Activated CD8-positive, alpha-beta memory T cell treated with anti-CD3 and anti-CD28 coated beads for 1 hour (primary cell): Measurements from ENCODE around the gene TSC22D3.

Experiments
- DNase-seq, 2 donors: peaks; one replicate each; pipeline ENCODE4 v3.0.0-alpha.2; 2020; ENCODE audit warnings: low read depth in 1 of 2; ENCODE audit errors: extremely low read depth in 1 of 2

Gene TSC22D3

GRCh38 chrX:107760304-107761077 is 15.1 kb downstream of the TSC22D3 start:
- no peak for DNase-seq

DNA sequence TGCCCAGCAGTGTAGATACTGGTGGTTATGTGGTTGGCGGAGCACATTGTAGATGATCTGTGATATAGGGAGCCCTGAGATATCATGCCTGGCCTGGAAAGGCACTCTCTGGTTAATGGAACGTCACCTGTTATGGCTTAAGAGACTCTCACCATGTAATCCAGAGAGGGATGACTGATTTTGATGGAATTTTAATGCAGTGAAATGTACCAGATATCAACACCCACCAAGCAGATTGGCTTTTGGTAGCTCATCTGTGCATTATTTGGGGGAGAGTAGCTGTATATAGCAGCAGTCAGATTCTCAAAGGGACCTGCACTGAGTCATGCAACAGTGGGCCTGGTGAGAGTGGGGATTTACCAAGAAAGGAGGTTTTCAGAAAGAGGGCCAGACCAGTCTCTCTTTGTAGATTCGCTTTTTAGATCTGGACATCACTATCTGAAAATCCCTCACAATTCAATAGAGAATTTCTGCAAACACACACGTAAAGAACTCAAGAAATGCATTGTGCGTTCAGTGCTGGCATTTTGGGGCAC is 17.3 kb downstream of the TSC22D3 start:
- no peak for DNase-seq

DNA sequence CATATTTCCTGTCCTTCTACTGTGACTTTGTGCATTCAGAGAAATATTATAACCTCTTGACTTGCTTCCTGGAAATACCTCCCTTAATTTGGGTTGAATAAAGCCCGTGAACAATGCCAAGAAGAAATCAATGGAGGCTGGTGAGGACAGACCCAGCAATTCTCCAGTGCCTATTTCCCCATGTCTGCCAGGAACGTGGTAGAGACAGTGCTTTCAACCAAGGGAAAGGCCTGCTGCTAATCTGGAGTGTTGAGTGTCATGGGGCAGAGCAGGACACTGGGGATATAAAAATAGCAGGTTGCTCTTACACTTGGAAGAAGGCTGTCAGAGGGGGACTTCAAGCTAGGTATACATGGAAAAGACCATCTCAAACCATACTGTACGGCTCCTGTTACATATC is 19.9 kb downstream of the TSC22D3 start:
- DNase-seq, result no peak

DNA sequence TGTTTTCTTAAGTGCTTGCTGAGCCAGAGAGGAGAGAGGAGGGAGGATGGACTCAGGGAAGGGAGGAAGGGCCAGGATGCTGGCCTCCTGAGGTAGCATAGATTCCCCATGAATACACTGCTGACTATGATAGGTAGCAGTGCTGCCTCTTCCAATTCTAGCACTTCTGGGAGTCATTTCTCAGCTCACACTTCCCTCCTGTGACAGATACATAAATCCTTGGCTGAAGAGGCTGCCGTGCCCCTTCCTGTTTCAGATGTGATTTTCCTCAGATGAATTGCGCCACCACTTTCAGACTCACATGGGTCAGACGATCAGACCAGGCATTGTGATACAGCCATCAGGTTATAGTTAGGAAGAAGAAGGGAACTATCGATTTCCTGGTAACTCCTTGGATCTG is 22.4 kb downstream of the TSC22D3 start:
- no peak for DNase-seq

GRCh38 chrX:107752714-107753113 is 22.9 kb downstream of the TSC22D3 start:
- DNase-seq, result no peak

- DNase-seq, result no peak
Observed at GRCh38 chrX:107752043-107752442, 23.5 kb downstream of the TSC22D3 start.

- no peak for DNase-seq
Observed at GRCh38 chrX:107750861-107751445, 24.6 kb downstream of the TSC22D3 start.

- no peak for DNase-seq
Observed at GRCh38 chrX:107750263-107750662, 25.3 kb downstream of the TSC22D3 start.

DNA sequence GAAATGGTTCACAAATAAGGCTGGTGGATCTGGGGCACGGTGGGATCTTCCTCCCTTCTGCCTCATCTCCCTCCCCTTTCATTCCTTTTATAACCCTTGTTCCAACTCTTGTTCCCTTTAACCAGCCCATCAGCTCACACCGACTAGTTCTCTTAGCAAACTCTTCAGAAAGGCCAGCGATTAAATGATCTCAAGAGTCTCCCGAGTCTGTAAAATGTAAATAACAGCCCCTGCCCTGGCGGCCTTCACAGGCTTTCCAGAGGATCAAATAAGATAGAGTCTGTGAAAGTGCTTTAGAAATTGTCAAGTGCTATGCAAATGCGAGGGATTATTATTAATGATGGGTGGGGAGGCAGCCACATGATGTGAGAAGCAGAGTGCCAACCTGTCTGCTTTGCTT is 27.1 kb downstream of the TSC22D3 start:
- DNase-seq, result no peak

DNA sequence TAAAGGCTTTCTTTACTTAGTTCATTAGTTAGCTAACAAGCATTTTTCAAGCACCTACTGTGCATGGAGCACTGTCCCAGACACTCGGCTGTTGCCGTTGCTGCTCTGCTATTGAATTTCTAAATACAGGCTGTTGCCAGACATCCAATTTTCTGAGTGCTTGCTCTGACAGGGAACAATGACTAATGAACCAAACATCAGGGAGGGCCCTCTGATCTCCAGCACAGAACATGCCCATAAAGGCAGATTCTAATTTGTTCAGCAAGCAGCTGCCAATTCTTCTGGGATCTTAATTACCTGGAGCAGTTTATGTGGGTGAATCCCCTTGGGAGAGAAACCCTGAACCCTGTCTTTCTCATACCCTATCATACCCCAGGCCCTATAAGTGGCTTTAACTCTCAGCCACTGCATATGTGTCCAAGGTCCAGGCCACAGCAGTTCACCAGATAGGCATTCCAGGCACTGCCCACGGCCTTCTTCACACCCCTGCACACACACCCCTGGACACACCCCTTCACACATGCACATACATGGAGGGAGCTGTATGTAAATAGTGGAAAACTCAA is 27.9 kb downstream of the TSC22D3 start:
- no peak for DNase-seq

DNA sequence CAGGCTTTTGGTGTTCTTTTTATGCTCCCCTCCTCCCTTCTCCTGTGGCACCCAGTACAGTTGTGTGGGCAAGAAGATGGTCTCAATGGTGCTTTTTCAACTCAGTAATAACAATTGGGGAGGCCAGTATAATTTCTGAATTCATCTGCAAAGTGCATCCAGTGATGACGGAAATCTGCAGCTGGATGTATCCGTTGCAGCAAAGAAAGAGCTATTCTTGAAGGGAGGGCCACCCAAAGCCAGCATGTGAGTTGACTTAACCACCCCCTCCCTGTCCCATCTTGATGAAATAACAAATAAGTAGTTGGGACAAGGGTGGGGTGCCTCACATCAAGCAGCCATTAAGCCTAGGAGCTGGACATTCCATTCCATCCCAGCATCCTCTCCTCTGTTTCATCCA is 30.7 kb downstream of the TSC22D3 start:
- DNase-seq, result no peak

DNA sequence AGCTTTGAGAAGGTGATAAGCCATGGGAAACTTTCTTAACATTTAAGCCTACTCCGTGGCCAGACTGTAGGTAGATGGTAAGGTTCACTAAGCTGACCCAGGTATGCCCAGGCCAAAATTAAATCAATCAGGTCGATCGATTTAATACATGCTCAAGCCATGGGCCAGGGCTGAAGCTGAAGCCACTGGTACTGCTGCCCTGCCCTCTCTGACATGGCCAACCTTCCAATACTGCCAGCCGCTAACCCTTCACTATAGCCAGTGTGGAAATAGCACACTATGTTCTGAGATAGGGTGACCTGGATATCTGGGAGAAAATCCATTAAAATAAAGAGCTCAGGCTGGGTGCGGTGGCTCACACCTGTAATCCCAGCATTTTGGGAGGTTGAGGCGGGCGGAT is 31.6 kb downstream of the TSC22D3 start:
- DNase-seq, result no peak

DNA sequence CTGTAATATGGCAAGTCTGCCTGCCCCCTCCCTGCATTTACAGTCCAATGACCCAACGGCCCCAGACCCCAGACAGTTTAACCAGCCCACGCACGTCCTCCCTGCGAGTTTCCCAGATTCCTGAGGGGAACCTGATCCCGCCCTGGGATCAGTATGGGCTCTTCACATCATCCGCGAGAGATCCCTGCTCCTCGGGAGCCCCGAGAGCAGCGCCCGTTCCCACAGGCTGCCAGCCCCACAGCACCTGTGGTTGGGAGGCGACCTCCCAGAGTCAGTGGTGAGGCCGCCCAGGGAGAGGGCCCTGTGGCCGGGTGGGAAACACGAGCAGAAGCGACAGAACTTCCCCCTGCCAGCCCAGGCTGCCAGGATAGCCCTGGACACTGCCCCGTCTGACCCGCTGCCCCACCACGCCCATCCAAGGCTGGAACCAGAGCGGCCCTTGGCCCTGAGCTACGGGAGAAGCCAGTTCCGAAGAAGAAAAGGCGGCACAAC is 32.8 kb downstream of the TSC22D3 start:
- no peak for DNase-seq

DNA sequence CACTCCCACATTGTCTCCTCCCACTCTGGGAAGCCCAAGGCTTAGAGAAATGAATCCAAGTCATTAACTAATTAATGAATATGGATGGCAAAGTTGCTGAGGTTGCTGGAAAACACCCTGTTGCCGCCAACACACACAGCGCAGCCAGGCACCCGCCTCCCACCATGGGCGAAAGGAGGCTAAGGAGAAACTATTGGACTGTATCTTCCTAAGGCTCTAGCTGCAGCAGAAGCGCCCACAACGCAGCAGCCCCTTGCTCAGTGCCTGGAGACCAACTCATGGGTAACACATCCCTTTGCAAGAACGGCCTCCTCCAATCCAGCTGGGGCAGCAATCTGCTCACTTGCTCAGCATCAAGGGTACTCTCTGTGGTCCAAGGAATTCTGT is 34.2 kb downstream of the TSC22D3 start:
- DNase-seq, result no peak

DNA sequence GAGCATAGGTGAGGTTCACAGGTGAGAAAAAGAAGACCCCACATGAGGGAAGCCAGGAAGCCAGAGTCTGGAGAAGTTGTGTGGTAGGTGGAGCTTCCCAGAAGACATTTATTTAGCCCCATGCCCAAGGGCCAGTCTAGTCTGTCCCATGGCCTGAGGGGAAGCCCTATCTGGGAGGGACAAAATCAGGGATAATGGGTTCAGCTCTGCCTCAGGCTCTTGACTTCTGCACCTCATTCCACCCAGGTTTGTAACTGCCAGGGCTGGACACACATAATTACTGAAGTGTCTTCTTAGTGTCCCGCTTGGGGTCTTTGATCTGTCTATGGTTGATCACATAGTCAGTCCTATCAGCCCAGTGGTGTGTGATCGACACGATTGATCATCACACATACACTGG is 36.0 kb downstream of the TSC22D3 start:
- DNase-seq, result no peak

DNA sequence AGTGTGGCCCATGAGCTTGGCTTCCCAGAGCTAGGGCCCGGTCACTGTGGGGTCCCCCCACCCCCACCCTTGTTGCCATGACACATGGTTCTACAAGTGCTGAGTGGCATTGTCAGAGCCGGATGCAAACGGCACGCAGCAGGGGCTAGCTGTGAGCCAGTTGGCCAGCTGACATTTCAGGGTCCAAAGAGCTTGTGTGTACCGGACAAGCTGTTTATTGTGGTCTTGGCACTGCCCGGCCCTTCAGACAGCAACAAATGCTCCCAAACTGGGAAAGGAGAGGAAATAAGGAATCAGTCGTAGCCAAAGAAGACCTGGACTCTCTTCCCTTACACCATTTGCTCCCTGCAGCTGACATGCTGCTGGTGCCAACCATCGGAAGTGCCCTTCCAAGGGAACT is 36.8 kb downstream of the TSC22D3 start:
- DNase-seq, result no peak

DNA sequence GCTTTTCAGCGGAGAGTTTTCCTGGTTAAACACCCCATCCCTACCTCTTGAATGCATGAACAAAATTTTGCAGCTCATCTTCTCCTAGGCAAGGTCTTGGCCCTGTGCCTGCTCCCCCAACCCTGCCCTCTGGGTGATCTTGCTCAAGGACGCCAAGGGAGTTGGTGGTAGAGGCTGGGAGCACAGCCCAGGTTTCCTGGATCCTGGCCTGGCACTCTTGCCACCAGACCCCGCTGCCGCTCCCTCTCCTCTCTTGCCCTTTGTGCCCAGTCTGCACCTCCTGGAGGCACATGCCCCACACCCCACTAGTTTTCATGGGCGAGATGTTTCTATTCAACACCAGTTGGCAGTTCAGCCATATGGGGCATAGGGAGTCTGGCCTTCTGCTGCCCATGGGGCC is 37.3 kb downstream of the TSC22D3 start:
- no peak for DNase-seq

DNA sequence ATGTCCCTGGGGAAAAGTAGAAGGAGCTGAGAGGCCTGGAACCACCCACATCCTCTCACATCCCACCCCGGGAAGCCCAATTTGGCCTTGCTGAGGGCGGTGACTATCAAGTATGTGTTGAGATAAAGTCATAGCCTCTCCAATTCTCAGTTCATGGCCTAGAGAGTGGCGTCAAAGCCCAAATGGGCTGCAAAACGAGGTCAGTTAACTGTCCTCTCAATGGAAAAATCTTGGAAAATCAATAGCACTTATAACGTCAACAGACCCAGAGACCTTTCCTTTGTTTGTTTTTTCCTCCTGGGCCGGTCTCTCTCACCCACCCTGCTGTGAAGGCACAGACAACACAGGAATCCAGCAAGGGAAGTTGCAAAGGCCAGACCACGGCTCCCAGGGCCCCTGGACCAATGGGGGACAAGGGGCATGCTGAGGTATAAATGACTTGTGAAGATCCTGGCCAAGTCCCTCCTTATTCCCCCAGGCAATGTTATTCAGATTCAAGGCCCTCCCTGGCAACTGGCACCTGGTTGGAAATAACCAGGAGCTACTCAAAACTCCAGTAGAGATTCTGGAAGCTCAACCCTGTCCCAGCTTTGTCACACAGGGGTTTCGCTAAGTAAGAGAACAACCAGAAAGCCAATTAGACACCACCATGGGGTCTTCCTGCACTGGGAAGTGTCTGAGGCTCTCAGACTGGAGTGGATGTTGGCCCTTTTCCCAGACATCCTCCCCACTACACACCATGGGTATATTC is 38.6 kb downstream of the TSC22D3 start:
- no peak for DNase-seq

GRCh38 chrX:107734646-107735045 is 40.9 kb downstream of the TSC22D3 start:
- no peak for DNase-seq

GRCh38 chrX:107733686-107734085 is 41.9 kb downstream of the TSC22D3 start:
- DNase-seq, result no peak

- no peak for DNase-seq
Observed at GRCh38 chrX:107731831-107732502, 43.6 kb downstream of the TSC22D3 start.
